Stimulated activated naive CD8-positive, alpha-beta T cell treated with anti-CD3 and anti-CD28 coated beads, Interleukin-15, Interleukin-2, amounts not matched to agents 100 ng/mL and 50 ng/mL, for 24 hours (primary cell): ENCODE results near the gene CNPPD1.
"Not testable (repeated sequence)": the region's sequence is repeated elsewhere in the genome, so short reads cannot be mapped to it uniquely, and the experiment has no call there.

Experiments used
- H3K27ac Mint-ChIP-seq: one replicate; pipeline ENCODE4 v1.8.0; 2021; ENCODE audit warnings: mild to moderate bottlenecking, mixed read lengths
- H3K27me3 Mint-ChIP-seq: one replicate; pipeline ENCODE4 v1.8.0; 2021; ENCODE audit warnings: mixed read lengths
- H3K36me3 Mint-ChIP-seq: one replicate; pipeline ENCODE4 v1.8.0; 2021; ENCODE audit warnings: low read depth, mixed read lengths
- H3K4me1 Mint-ChIP-seq: one replicate; pipeline ENCODE4 v1.8.0; 2021; ENCODE audit warnings: low read depth, mixed read lengths
- H3K4me3 Mint-ChIP-seq: one replicate; pipeline ENCODE4 v1.8.0; 2021; ENCODE audit warnings: mild to moderate bottlenecking, mixed read lengths
- H3K9me3 Mint-ChIP-seq: one replicate; pipeline ENCODE4 v1.8.0; 2021; ENCODE audit warnings: mixed read lengths

Gene CNPPD1

DNA sequence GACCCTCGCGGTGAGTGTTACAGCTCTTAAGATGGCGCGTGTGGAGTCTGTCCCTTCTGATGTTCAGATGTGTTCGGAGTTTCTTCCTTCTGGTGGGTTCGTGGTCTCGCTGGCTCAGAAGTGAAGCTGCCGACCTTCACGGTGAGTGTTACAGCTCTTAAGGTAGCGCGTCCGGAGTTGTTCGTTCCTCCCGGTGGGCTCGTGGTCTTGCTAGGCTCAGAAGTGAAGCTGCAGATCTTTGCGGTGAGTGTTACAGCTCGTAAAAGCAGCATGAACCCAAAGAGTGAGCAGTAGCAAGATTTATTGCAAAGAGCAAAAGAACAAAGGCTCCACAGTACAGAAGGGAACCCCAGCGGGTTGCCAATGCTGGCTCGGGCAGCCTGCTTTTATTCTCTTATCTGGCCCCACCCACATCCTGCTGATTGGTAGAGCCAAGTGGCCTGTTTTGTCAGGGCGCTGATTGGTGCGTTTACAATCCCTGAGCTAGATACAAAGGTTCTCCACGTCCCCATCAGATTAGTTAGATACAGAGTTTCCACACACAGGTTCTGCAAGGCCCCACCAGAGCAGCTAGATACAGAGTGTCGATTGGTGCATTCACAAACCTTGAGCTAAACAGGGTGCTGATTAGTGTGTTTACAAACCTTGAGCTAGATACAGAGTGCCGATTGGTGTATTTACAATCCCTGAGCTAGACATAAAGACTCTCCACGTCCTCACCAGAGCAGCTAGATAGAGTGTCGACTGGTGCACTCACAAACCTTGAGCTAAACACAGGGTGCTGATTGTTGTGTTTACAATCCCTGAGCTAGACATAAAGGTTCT is 24.0 kb upstream of the CNPPD1 start:
- Mint-ChIP-seq H3K4me3 (peak overlapping the region; percentile 86), H3K27ac (peak overlapping the region; percentile 94), H3K4me1 (peaks cover 17% of the 10 kb centered on the region)
- H3K9me3 Mint-ChIP-seq, H3K27me3 Mint-ChIP-seq, H3K36me3 Mint-ChIP-seq: not testable (repeated sequence)

DNA sequence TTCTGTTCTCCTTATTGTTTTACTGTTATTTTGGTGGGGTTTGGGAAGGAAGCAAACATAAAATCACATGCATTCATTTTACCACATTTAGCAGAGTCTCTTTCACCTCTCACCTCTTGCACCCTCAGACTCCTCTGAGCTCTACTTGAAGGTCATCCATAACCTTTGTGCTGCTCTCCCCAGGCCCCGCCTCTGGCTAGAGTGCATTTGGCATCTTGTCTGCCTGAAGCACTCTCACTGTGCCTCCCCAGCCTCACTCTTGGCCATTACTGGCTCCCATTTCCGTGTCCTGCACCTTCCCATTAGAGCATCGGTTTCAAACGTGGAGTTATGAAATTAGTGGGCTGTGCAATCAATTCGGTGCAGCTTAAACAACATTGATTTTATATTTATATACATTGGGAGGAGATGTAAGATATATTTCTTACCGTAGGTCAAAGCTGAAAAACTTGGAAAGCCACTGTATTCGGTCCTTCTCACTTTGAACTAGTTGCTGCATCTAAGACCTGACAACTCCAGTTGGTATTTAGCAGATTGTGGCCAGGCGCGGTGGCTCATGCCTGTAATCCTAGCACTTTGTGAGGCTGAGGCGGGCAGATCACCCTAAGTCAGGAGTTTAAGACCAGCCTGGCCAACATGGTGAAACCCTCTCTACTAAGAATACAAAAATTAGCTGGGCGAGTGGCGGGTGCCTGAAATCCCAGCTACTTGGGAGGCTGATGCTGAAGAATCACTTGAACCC is 22.9 kb upstream of the CNPPD1 start:
- H3K4me3 Mint-ChIP-seq = peak overlapping the region; percentile 67
- H3K27ac Mint-ChIP-seq = peak overlapping the region; percentile 71
- H3K27me3 Mint-ChIP-seq = peaks cover 4% of the 10 kb centered on the region
- H3K4me1 Mint-ChIP-seq = peaks cover 17% of the 10 kb centered on the region
- no peaks in the 10 kb centered on the region for H3K9me3 Mint-ChIP-seq
- H3K36me3 Mint-ChIP-seq = peaks cover 4% of the 10 kb centered on the region

DNA sequence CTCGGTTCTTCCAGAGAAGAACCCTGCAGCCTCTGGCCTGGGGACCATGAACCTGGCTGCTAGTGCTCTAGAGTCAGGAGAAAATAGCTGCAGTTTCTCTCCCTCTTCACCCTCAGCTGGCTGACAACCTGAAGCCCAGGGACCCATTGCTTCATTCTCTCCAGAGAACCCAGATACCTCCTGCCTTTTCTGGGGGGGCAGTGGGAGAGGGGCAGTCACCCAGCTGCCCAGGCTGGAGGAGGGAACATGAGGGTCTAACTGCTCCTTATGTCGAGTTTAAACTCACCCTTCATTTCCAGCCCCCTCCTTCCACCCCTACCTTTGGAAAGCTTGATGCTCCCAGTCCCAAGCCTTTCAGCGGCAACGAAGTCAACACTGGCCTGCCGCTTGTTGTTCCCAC is 22.2 kb upstream of the CNPPD1 start:
- no peaks in the 10 kb centered on the region for H3K9me3 Mint-ChIP-seq
- peak overlapping the region; percentile 67 for H3K4me3 Mint-ChIP-seq
- peaks cover 4% of the 10 kb centered on the region for H3K27me3 Mint-ChIP-seq
- peaks cover 17% of the 10 kb centered on the region for H3K4me1 Mint-ChIP-seq
- H3K36me3 Mint-ChIP-seq = peaks cover 4% of the 10 kb centered on the region
- peak overlapping the region; percentile 71 for H3K27ac Mint-ChIP-seq

- Mint-ChIP-seq H3K27me3 (peaks cover 4% of the 10 kb centered on the region), H3K36me3 (peaks cover 4% of the 10 kb centered on the region), H3K27ac (no peak overlapping the region), H3K4me1 (peaks cover 17% of the 10 kb centered on the region), H3K9me3 (no peaks in the 10 kb centered on the region), H3K4me3 (no peak overlapping the region)
These were observed 20.7 kb upstream of the CNPPD1 start for GRCh38 chr2:219197388-219197787.

DNA sequence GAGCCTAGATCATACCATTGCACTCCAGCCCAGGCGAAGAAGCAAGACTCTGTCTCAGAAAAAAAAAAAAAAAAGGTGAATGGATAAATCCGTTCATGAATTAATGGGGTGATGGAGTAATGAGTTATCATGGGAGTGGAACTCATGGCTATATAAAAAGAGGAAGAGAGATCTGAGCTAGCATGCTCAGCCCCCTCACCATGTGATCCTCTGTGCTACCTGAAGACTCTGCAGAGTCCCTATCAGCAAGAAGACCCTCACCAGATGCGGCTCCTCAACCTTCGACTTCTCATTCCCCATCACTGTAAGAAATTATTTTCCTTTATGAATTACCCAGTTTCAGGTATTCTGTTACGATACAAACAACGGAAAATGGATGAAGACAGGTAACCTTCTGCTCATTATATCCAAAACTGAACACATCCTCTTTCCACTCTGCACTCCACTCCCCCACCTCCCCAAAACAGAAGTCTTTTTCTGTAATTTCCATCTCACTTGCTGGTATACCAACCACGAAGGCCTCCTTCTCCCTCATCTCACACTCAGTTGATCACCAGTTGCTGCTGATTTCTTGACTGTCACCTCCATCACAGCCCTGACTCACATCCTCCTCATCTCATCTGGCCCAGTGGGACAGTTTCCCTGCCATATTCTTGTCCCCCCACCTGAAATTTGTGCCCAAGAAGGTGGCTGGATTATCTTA is 10.2 kb upstream of the CNPPD1 start:
- Mint-ChIP-seq H3K27ac (peak overlapping the region; percentile 89), H3K4me3 (peak overlapping the region; percentile 7), H3K27me3 (no peaks in the 10 kb centered on the region)

GRCh38 chr2:219184121-219184520 is 7.4 kb upstream of the CNPPD1 start:
- H3K9me3 Mint-ChIP-seq = no peaks in the 10 kb centered on the region
- peaks cover 49% of the 10 kb centered on the region for H3K4me1 Mint-ChIP-seq
- no peak overlapping the region for H3K4me3 Mint-ChIP-seq
- no peaks in the 10 kb centered on the region for H3K27me3 Mint-ChIP-seq
- H3K36me3 Mint-ChIP-seq = peaks cover 56% of the 10 kb centered on the region
- H3K27ac Mint-ChIP-seq = no peak overlapping the region

More for the DNA sequence above, 10.2 kb upstream of the CNPPD1 start:
- Mint-ChIP-seq H3K36me3 (peaks cover 35% of the 10 kb centered on the region), H3K4me1 (peaks cover 24% of the 10 kb centered on the region), H3K9me3 (no peaks in the 10 kb centered on the region)

GRCh38 chr2:219183151-219183772 is 6.5 kb upstream of the CNPPD1 start:
- peaks cover 54% of the 10 kb centered on the region for H3K4me1 Mint-ChIP-seq
- peaks cover 56% of the 10 kb centered on the region for H3K36me3 Mint-ChIP-seq
- peak overlapping the region; percentile 15 for H3K27ac Mint-ChIP-seq
- H3K9me3 Mint-ChIP-seq = no peaks in the 10 kb centered on the region
- no peak overlapping the region for H3K4me3 Mint-ChIP-seq
- no peaks in the 10 kb centered on the region for H3K27me3 Mint-ChIP-seq

DNA sequence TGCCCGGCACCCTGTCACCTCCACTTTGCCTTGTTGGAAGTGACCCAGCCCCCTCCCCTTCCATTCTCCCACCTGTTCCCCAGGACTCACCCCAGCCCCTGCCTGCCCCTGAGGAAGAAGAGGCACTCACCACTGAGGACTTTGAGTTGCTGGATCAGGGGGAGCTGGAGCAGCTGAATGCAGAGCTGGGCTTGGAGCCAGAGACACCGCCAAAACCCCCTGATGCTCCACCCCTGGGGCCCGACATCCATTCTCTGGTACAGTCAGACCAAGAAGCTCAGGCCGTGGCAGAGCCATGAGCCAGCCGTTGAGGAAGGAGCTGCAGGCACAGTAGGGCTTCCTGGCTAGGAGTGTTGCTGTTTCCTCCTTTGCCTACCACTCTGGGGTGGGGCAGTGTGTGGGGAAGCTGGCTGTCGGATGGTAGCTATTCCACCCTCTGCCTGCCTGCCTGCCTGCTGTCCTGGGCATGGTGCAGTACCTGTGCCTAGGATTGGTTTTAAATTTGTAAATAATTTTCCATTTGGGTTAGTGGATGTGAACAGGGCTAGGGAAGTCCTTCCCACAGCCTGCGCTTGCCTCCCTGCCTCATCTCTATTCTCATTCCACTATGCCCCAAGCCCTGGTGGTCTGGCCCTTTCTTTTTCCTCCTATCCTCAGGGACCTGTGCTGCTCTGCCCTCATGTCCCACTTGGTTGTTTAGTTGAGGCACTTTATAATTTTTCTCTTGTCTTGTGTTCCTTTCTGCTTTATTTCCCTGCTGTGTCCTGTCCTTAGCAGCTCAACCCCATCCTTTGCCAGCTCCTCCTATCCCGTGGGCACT is 5.8 kb upstream of the CNPPD1 start:
- H3K9me3 Mint-ChIP-seq = no peaks in the 10 kb centered on the region
- H3K36me3 Mint-ChIP-seq = peaks cover 56% of the 10 kb centered on the region
- peaks cover 54% of the 10 kb centered on the region for H3K4me1 Mint-ChIP-seq
- no peaks in the 10 kb centered on the region for H3K27me3 Mint-ChIP-seq
- no peak overlapping the region for H3K4me3 Mint-ChIP-seq
- peak overlapping the region; percentile 15 for H3K27ac Mint-ChIP-seq

DNA sequence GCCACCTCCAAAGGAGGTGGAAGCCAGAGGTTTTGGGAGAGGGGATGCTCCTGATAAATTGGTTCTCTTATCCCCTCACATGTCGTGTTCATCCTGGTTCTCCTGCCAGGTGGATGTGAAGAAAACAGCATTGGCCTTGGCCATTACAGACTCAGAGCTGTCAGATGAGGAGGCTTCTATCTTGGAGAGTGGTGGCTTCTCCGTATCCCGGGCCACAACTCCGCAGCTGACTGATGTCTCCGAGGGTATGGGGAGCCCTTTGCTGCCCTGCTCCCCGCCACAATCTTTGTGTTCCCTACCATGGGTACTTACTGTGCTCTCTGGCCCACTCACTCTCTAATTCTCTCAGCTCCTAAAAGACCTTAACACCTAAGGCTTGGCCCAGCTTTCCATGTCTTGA is 4.8 kb upstream of the CNPPD1 start:
- Mint-ChIP-seq H3K36me3 (peaks cover 49% of the 10 kb centered on the region), H3K27ac (peak overlapping the region; percentile 51), H3K27me3 (no peaks in the 10 kb centered on the region), H3K4me3 (no peak overlapping the region), H3K9me3 (no peaks in the 10 kb centered on the region), H3K4me1 (peaks cover 50% of the 10 kb centered on the region)

DNA sequence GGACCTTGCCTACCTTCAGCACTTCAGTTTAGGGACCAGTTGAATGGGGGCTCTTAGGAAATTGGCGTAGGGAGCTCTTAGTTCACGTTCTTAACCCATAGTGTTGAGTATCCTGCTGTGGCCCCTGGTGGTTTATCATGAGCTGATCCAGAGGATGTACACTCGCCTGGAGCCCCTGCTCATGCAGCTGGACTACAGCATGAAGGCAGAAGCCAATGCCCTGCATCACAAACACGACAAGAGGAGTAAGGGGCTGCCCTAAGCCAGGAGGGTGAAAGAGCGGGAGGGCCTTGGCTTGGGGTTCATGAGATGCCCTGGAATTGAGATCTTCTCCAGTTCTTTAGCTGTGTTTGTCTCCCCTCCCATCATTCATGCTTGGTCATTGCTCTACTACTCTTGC is 4.2 kb upstream of the CNPPD1 start:
- Mint-ChIP-seq H3K9me3 (no peaks in the 10 kb centered on the region), H3K27me3 (no peaks in the 10 kb centered on the region), H3K27ac (no peak overlapping the region), H3K4me1 (peaks cover 47% of the 10 kb centered on the region), H3K36me3 (peaks cover 45% of the 10 kb centered on the region), H3K4me3 (no peak overlapping the region)

DNA sequence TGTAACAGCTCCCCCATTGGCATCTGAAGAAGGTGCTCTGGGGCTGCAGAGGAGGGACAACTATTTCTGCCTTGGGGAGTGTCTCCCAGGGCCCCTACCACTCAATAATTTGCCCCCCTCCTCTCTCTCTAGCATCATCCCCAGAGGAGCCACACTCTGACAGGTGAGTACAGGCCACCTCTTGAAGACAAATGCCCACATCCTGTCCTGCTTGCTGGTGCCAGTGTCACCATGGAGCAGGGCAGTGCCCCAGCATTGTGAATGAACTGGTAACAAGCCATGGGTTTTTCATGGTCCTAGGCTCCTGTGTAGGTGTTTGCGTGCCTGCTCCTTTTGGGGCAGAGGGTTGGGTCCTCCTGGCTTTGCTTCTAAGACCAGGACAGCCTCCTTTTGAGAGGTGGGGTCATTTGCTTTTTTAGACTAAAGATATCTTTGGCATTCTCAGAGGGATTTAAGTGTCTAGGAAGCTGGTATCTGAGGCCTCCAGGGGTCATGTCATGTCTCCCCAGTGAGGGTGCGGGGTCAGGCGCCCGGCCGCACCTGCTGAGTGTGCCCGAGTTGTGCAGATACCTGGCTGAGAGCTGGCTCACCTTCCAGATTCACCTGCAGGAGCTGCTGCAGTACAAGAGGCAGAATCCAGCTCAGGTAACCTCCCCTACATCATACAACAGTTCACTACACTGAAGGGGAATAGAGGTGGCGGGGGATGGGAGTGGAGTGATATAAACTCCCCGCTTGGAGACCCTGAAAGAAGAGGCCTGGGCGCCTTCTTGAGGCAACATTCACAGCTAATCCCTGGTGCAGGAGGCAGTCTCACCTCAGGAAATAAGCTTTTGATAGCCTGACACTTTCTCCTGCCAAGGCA is 3.1 kb upstream of the CNPPD1 start:
- Mint-ChIP-seq H3K4me3 (peak overlapping the region; percentile 86), H3K36me3 (peaks cover 36% of the 10 kb centered on the region), H3K27me3 (no peaks in the 10 kb centered on the region), H3K27ac (peak overlapping the region; percentile 65), H3K9me3 (no peaks in the 10 kb centered on the region), H3K4me1 (peaks cover 54% of the 10 kb centered on the region)

- Mint-ChIP-seq H3K36me3 (peaks cover 41% of the 10 kb centered on the region), H3K27ac (peak overlapping the region; percentile 65), H3K4me3 (peak overlapping the region; percentile 86), H3K4me1 (peaks cover 64% of the 10 kb centered on the region), H3K27me3 (no peaks in the 10 kb centered on the region), H3K9me3 (no peaks in the 10 kb centered on the region)
These were observed 1.9 kb upstream of the CNPPD1 start for GRCh38 chr2:219178377-219179175.
